Prostate gland (tissue), 2 donors: ENCODE measurements around the gene CDR2L.
"Not testable (repeated sequence)": the region's sequence is repeated elsewhere in the genome, so short reads cannot be mapped to it uniquely, and the experiment has no call there.

ENCODE experiments used
- POLR2A ChIP-seq: fragments of 450-650 bp; IDR thresholded peaks from one replicate; pipeline ENCODE4 v1.6.1; 2016; ENCODE audit warnings: antibody characterized with exemption, mild to moderate bottlenecking
- POLR2AphosphoS5 ChIP-seq: sonication (generic); formaldehyde crosslinking; IDR thresholded peaks from one replicate; pipeline ENCODE4 v1.6.1; 2017; ENCODE audit warnings: antibody characterized with exemption
- TF ChIP-seq, protein P1 (sequence below), 4 experiments: fragments of 200-600 bp in 2 of 4; fragments of 450-650 bp in 2 of 4; sonication (generic) in 2 of 4; IDR thresholded peaks; 1 replicate in 3 of 4; 2 replicates in 1 of 4; pipeline ENCODE4 v1.5.1; 2016 to 2019; ENCODE audit warnings: antibody characterized with exemption in 4 of 4, mild to moderate bottlenecking in 2 of 4, moderate library complexity in 2 of 4

GRCh38 chr17:74982663-74983313, 4.6 kb upstream of the CDR2L start:
- TF ChIP-seq, protein P1, sequence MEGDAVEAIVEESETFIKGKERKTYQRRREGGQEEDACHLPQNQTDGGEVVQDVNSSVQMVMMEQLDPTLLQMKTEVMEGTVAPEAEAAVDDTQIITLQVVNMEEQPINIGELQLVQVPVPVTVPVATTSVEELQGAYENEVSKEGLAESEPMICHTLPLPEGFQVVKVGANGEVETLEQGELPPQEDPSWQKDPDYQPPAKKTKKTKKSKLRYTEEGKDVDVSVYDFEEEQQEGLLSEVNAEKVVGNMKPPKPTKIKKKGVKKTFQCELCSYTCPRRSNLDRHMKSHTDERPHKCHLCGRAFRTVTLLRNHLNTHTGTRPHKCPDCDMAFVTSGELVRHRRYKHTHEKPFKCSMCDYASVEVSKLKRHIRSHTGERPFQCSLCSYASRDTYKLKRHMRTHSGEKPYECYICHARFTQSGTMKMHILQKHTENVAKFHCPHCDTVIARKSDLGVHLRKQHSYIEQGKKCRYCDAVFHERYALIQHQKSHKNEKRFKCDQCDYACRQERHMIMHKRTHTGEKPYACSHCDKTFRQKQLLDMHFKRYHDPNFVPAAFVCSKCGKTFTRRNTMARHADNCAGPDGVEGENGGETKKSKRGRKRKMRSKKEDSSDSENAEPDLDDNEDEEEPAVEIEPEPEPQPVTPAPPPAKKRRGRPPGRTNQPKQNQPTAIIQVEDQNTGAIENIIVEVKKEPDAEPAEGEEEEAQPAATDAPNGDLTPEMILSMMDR (IDR thresholded peaks at IDR 0.05) = not testable (repeated sequence)
- not testable (repeated sequence) for TF ChIP-seq POLR2A, POLR2AphosphoS5
